Measurements from ENCODE around the gene OCRL.

DNA sequence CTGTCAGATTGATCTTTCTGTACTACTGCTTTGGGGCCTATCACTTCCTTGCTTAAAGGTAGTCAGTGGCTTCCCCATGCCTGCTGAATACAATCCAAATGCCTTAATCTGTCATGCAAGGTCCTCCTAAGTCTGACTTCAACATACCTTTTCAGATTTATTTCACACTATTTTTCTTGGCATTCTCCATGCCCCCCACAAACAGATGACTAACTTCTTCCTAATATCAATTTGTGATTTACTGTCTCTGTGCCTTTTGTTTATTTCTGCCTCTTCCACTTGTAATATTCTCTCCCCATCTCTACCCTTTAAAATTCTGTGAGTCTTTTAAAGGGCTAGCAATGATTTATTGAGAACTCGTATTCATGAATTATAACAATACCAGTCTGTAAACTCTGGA is 41.8 kb downstream of the OCRL start:
- TF ChIP-seq TAF1 (IDR thresholded peaks at IDR 0.05; ENCODE audit: low read depth) (no peak), EGR1 (IDR thresholded peaks at IDR 0.05) (no peak), EP300 (IDR thresholded peaks at IDR 0.05; ENCODE audit: borderline replicate concordance) (no peak)
